Peyer's patch (tissue), 4 donors: ENCODE results near the gene CMTM4.

Source experiments
- POLR2A ChIP-seq, 2 donors: fragments of 450-650 bp; IDR thresholded peaks; one replicate each; pipeline ENCODE4 v1.5.1; 2017; ENCODE audit warnings: antibody characterized with exemption in 2 of 2, mild to moderate bottlenecking in 2 of 2, moderate library complexity in 2 of 2
- TF ChIP-seq, protein P1 (sequence below), 6 experiments: fragments of 450-650 bp in 4 of 6; fragments of 200-600 bp in 2 of 6; sonication (generic) in 1 of 6; IDR thresholded peaks; one replicate each; pipeline ENCODE4 v1.5.1; 2017 to 2019; ENCODE audit warnings: antibody characterized with exemption in 6 of 6, mild to moderate bottlenecking in 3 of 6, moderate library complexity in 1 of 6

DNA sequence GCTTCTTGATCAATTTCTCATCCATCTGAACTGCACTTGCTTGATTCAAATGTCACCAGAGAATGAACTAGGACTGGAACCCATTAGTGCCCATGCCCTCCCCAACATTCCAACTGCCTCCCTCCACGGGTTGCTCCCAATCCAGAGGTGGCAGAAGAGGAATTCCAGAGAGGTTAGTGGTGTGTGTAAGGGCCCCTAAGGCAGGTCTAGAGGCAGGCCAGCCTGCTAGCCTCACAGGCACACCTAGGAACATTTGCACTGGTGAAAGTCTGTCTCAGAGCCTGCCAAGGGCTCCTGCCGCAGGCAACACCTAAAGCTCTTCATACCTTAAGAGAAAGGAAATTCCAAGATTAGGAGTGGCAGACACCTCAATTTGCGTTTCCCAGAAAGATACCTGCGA, 21.2 kb upstream of the CMTM4 start:
- TF ChIP-seq, protein P1, sequence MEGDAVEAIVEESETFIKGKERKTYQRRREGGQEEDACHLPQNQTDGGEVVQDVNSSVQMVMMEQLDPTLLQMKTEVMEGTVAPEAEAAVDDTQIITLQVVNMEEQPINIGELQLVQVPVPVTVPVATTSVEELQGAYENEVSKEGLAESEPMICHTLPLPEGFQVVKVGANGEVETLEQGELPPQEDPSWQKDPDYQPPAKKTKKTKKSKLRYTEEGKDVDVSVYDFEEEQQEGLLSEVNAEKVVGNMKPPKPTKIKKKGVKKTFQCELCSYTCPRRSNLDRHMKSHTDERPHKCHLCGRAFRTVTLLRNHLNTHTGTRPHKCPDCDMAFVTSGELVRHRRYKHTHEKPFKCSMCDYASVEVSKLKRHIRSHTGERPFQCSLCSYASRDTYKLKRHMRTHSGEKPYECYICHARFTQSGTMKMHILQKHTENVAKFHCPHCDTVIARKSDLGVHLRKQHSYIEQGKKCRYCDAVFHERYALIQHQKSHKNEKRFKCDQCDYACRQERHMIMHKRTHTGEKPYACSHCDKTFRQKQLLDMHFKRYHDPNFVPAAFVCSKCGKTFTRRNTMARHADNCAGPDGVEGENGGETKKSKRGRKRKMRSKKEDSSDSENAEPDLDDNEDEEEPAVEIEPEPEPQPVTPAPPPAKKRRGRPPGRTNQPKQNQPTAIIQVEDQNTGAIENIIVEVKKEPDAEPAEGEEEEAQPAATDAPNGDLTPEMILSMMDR (IDR thresholded peaks at IDR 0.05), result no peak
- no peak for TF ChIP-seq POLR2A (IDR thresholded peaks at IDR 0.05)
